ACC112 (cell line): ENCODE measurements around the gene TNS1.
"Not testable (repeated sequence)": the region's sequence is repeated elsewhere in the genome, so short reads cannot be mapped to it uniquely, and the experiment has no call there.

Source experiments
- H2AFZ ChIP-seq: fragments of 200-600 bp; sonication (generic); one replicate; pipeline ENCODE4 v1.6.0; 2017; ENCODE audit warnings: antibody characterized with exemption, low read length; ENCODE audit not compliant: unreplicated experiment
- H3K27ac ChIP-seq: fragments of 200-600 bp; sonication (generic); 2 replicates; pipeline ENCODE4 v1.5.1; 2014; ENCODE audit warnings: low read depth, mild to moderate bottlenecking, antibody characterized with exemption, low read length, moderate library complexity
- H3K27me3 ChIP-seq: fragments of 200-600 bp; sonication (generic); 2 replicates; pipeline ENCODE4 v1.6.1; 2014; ENCODE audit warnings: mild to moderate bottlenecking, antibody characterized with exemption, low read length, moderate library complexity, mixed read lengths; ENCODE audit not compliant: insufficient read depth
- H3K36me3 ChIP-seq: fragments of 200-600 bp; sonication (generic); 2 replicates; pipeline ENCODE4 v1.6.1; 2016; ENCODE audit warnings: mild to moderate bottlenecking, antibody characterized with exemption, low read length, moderate library complexity, mixed read lengths; ENCODE audit not compliant: insufficient read depth
- H3K4me1 ChIP-seq: fragments of 200-600 bp; sonication (generic); one replicate; pipeline ENCODE4 v1.6.1; 2016; ENCODE audit warnings: low read length, mixed read lengths; ENCODE audit not compliant: insufficient read depth, unreplicated experiment, control insufficient read depth
- H3K4me3 ChIP-seq: fragments of 200-600 bp; sonication (generic); 2 replicates; pipeline ENCODE4 v1.5.1; 2014; ENCODE audit warnings: mild to moderate bottlenecking, low read depth, low read length
- H3K79me2 ChIP-seq: fragments of 200-600 bp; sonication (generic); one replicate; pipeline ENCODE4 v1.6.0; 2016; ENCODE audit warnings: low read length; ENCODE audit not compliant: control insufficient read depth, unreplicated experiment, insufficient read depth

TNS1 gene

DNA sequence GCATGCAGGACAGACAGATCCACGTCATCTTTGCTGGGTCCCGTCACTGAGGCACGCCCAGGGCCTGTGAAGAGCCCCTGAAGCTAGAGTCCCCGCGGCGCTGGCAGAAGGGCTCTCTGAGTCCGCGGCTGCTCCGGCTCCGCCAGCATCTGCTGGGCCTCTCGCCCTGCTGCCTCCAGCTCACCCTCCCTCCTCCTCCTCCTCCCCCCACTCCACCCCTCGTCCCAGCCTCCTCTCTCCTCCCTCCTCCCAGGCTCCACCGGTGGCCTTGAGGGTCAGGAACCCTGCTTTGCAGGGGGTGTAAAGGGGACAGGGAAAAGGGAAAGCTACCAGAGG lies at the start of gene TNS1:
Gene TNS1 (minus strand): TSS at position 151 of the 336 bp plus-strand sequence. CDS start 123 bp downstream, at position 28.
- H3K27ac ChIP-seq = peak within 1 kb of the TSS; percentile 93
- peak within 1 kb of the TSS; percentile 78 for H3K4me3 ChIP-seq
- H3K79me2 ChIP-seq = peaks cover 53% of the 10 kb centered on the region
- no peaks in the 10 kb centered on the region for H3K27me3 ChIP-seq
- peak within 1 kb of the TSS; percentile 46 for H2AFZ ChIP-seq
- no peaks in the 10 kb centered on the region for H3K36me3 ChIP-seq
- peaks cover 69% of the 10 kb centered on the region for H3K4me1 ChIP-seq

DNA sequence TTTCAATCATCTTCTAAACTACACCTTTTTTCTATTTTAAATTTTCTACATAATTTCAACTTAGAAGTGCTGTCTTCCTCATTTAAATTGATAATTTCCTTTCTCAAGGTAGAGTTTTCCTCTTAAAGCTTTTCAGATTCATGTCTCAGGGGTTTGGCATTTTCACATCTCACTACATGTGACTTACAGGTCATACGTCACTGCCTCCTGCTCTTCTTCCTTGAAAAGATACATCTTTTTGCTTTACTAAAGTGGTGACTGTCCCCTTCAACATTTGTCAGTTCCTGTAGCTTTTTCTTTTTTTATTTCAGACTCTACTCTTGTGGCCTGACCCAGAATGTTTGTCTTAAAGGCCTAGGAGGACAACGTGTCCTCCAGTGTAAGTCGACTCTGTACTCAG lies 49.1 kb upstream of the TNS1 start:
- H2AFZ ChIP-seq = no peak overlapping the region
- H3K36me3 ChIP-seq = no peaks in the 10 kb centered on the region
- no peak overlapping the region for H3K4me3 ChIP-seq
- H3K27me3 ChIP-seq = peaks cover 34% of the 10 kb centered on the region
- H3K79me2 ChIP-seq = no peaks in the 10 kb centered on the region
- H3K27ac ChIP-seq = no peak overlapping the region
- H3K4me1 ChIP-seq = no peaks in the 10 kb centered on the region

DNA sequence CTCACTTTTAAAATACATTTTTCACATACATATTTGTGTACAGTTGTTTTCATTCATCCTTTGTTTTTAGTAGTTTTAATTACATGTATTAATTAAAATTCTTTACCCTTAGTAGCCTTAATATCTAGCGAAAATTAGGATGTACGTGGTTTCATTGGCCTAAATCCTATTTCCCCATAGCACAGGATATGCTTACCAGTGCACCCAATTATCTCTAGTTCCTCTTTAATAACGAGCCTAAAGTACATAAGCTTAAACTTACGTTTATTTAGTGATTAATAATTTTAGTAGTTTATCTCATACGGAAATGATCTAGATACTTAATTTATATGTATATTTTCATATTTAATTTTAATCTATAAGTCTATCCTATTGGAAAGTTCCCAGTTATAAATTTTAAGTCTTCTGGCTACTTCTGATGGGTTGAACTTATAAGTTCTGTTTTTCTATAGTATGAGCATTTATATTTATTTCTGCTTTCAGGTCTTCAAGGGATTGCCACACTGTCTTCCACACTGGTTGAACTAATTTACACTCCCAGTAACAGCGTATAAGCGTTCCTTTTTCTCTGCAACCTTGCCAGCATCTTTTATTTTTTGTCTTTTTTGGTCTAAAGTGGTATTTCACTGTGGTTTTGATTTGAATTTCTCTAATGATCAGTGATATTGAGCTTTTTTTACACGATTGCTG lies 44.9 kb upstream of the TNS1 start:
- Histone ChIP-seq H3K27me3 (peaks cover 37% of the 10 kb centered on the region; the same call in 1 of the 2 replicates), H3K36me3 (no peaks in the 10 kb centered on the region), H2AFZ (no peak overlapping the region), H3K4me1 (no peaks in the 10 kb centered on the region), H3K79me2 (no peaks in the 10 kb centered on the region), H3K27ac (no peak overlapping the region), H3K4me3 (no peak overlapping the region)

DNA sequence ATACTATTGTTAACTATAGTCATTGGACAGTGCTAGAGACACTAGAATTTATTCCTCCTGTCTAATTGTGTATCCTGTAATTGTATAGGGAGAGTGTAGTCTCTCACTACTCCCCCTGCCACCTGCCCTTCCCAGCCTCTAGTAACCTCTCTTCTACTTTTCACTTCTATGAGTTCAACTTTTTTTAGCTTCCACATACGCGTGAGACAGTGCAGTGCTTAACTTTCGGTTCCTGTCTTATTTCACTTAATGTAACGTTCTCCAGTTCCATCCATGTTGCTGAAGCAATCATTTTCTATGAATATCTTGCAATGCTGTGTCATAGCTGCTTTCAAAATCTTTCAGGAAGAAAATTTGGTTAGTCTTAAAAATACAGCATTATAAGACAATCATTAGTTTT lies 43.4 kb upstream of the TNS1 start:
- Histone ChIP-seq H3K4me1 (no peaks in the 10 kb centered on the region), H3K27ac (no peak overlapping the region), H3K36me3 (no peaks in the 10 kb centered on the region), H3K79me2 (no peaks in the 10 kb centered on the region), H2AFZ (no peak overlapping the region), H3K4me3 (no peak overlapping the region), H3K27me3 (peaks cover 48% of the 10 kb centered on the region)

DNA sequence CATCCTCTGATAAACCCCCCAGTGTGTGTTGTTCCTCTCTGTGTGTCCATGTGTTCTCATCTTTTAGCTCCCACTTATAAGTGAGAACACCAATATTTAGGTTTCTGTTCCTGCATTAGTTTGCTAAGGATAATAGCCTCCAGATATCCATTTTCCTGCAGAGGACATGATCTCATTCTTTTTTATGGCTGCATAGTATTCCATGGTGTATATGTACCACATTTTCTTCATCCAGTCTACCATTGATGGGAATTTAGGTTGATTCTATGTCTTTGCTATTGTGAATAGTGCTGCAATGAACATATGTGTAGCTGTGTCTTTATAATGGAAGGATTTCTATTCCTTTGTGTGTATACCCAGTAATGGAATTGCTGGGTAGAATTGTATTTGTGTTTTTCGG lies 41.8 kb upstream of the TNS1 start:
- not testable (repeated sequence) for H3K36me3 ChIP-seq, H3K27ac ChIP-seq, H2AFZ ChIP-seq

DNA sequence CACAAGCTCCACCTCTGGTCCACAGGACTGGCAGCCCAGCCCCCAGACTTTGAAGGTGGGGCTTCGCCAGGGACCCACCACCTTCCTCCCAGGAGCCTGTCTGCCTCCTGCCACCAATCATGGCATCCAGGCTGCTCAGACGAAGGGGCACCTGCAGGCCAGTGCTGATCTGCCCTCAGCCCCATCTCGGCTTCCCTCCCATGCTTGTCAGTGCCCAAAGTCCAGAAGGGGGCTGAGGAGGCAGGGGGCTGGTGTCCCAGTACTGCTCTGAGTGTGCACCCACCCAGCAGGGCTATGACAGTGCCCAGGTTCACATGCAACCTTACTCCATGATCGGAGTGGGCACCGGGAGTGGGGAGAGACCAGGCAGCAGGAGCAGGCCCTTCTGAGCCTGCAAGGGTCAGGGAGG lies 40.9 kb upstream of the TNS1 start:
- Histone ChIP-seq H3K79me2 (no peaks in the 10 kb centered on the region), H2AFZ (no peak overlapping the region), H3K27ac (no peak overlapping the region)

More for the DNA sequence above, 41.8 kb upstream of the TNS1 start:
- H3K79me2 ChIP-seq, H3K4me1 ChIP-seq, H3K4me3 ChIP-seq: not testable (repeated sequence)
- peaks cover 61% of the 10 kb centered on the region for H3K27me3 ChIP-seq

DNA sequence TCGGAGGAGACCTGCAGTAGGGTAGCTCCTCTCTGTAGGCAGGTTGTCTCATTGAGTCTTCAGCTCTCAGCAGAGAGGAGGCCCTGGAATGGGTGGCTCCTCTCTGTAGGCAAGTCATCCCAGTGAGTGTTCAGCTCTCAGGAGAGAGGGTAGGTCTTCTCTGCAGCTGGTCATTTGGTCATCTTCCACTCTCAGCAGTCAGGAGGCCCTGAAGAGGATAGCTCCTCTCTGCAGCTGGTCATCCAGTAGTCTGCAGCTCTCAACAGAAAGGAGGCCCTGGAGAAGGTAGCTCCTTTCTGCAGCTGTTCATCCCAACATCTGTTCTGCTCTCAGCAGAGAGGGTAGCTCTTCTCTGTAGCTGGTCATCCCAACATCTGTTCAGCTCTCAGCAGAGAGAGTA lies 40.3 kb upstream of the TNS1 start:
- Histone ChIP-seq H3K36me3 (no peaks in the 10 kb centered on the region), H3K4me1 (no peaks in the 10 kb centered on the region), H3K27me3 (peaks cover 61% of the 10 kb centered on the region), H3K4me3 (no peak overlapping the region), H3K79me2 (no peaks in the 10 kb centered on the region), H3K27ac (no peak overlapping the region), H2AFZ (no peak overlapping the region)

More for the DNA sequence above, 40.9 kb upstream of the TNS1 start:
- Histone ChIP-seq H3K4me3 (no peak overlapping the region), H3K4me1 (no peaks in the 10 kb centered on the region), H3K36me3 (no peaks in the 10 kb centered on the region), H3K27me3 (peaks cover 62% of the 10 kb centered on the region)

DNA sequence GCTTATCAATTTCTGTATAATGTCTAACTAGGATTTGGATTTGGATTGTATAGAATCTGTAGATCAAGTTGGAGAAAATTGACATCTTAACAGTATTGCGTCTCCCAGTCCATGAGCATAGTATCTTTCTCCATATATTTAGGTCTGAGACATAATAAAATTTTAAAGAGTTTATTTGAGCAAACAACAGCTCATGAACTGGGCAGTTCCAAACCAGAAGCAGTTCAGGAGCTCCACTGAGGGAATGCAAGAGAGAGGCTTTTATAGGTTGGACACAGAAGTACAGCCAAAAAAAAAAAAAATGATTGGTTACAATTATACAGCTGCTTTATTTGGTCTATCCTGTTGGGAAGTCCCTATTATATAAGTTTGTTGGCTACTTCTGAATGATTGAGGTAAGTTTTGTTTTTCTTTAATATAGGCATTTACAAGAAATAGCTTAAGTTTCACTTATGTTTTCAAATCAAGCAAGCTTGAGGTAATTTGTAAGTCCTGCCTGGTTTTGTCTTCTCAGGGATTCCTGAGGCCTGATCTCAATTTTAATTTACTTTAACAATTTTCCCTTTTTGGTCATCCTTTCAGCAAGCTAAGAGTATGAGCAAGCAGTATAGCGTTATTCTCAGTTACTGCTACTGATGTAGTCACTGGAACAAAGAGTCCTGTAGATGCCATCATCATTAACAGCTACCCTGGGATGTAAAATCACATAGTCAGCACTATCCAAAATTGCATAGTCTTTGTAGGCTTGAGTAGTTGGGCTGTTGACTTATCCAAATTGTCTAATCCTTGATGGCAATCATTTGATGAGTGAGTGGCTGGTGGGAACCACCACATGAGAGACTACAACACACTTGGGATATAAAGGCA lies 38.7 kb upstream of the TNS1 start:
- no peak overlapping the region for H2AFZ ChIP-seq
- H3K79me2 ChIP-seq = no peaks in the 10 kb centered on the region
- H3K36me3 ChIP-seq = no peaks in the 10 kb centered on the region
- H3K27me3 ChIP-seq = peaks cover 73% of the 10 kb centered on the region
- H3K4me1 ChIP-seq = no peaks in the 10 kb centered on the region
- H3K27ac ChIP-seq = no peak overlapping the region
- no peak overlapping the region for H3K4me3 ChIP-seq

DNA sequence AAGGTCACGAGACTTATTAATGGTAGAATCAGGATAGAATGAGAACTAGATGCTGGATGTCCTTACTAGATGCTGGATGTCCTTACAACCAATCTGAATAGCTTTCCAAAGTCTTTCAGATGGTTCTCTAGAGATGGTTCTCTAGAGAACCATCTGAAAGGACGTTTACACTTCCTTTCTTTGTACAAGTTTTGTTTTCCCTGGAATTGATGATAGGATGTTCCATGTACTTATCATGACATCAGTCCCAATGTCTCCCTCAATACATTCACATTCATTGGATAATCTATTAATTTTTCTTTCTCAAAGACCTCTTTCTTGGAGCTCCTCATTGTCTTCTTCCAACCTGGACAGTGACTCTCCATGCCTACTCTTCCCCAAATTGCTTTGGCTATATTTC lies 38.1 kb upstream of the TNS1 start:
- H3K27ac ChIP-seq = no peak overlapping the region
- H3K4me1 ChIP-seq = no peaks in the 10 kb centered on the region
- no peaks in the 10 kb centered on the region for H3K79me2 ChIP-seq

DNA sequence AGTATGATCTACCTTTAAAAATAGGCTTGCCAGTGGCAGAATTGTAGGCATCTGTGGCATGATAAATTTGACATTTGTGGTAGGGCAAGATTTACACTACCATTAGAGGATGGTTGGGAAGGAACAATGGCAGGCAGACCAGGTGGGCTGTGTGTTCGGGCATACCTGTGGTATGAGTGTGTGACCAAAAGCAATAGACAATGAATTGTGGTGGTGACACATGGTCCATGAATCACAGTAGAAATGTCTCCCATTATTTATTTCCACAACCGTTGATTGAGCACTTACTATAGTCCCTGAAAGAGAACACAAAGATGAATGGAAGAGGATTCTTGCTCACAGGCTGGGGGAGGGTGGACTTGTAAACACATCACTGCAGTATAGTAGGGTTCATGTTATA lies 36.4 kb upstream of the TNS1 start:
- Histone ChIP-seq H3K4me1 (no peaks in the 10 kb centered on the region), H3K27me3 (peaks cover 71% of the 10 kb centered on the region), H2AFZ (no peak overlapping the region), H3K36me3 (no peaks in the 10 kb centered on the region), H3K4me3 (no peak overlapping the region), H3K27ac (no peak overlapping the region), H3K79me2 (no peaks in the 10 kb centered on the region)

More for the DNA sequence above, 38.1 kb upstream of the TNS1 start:
- Histone ChIP-seq H3K4me3 (no peak overlapping the region), H3K27me3 (peaks cover 71% of the 10 kb centered on the region), H2AFZ (no peak overlapping the region), H3K36me3 (no peaks in the 10 kb centered on the region)

DNA sequence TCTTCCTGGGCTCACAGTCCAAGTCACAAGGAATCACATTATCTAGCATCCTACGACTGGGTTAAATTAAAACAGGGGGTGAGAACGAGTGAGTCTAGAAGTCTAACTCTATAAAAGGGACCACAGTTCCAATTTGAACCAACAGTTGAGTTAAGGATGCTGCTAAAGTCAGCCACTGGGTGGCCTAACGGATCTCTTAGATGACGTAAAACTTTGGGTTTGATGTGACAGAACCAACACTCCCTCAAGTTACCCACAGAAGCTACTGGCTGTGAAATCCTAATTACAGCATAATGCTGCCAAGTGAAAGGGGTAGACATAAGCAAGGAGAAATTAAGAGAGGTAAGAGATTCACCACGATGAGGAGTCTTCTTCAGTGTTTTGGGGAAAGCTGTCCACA lies 33.6 kb upstream of the TNS1 start:
- no peaks in the 10 kb centered on the region for H3K79me2 ChIP-seq
- no peak overlapping the region for H3K4me3 ChIP-seq
- H3K27me3 ChIP-seq = peaks cover 45% of the 10 kb centered on the region
- H3K36me3 ChIP-seq = no peaks in the 10 kb centered on the region
- H3K4me1 ChIP-seq = no peaks in the 10 kb centered on the region
- no peak overlapping the region for H3K27ac ChIP-seq
- H2AFZ ChIP-seq = no peak overlapping the region
